ENCODE measurements around the gene SYMPK.
"Not testable (repeated sequence)": the region's sequence is repeated elsewhere in the genome, so short reads cannot be mapped to it uniquely, and the experiment has no call there.

SYMPK gene

DNA sequence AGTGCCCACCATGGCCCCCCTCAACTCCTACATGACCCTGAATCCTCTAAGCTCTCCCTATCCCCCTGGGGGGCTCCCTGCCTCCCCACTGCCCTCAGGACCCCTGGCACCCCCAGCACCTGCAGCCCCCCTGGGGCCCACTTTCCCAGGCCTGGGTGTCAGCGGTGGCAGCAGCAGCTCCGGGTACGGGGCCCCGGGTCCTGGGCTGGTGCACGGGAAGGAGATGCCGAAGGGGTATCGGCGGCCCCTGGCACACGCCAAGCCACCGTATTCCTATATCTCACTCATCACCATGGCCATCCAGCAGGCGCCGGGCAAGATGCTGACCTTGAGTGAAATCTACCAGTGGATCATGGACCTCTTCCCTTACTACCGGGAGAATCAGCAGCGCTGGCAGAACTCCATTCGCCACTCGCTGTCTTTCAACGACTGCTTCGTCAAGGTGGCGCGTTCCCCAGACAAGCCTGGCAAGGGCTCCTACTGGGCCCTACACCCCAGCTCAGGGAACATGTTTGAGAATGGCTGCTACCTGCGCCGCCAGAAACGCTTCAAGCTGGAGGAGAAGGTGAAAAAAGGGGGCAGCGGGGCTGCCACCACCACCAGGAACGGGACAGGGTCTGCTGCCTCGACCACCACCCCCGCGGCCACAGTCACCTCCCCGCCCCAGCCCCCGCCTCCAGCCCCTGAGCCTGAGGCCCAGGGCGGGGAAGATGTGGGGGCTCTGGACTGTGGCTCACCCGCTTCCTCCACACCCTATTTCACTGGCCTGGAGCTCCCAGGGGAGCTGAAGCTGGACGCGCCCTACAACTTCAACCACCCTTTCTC, 9.4 kb upstream of the SYMPK start:
- no peak overlapping the region for H3K4me3 ChIP-seq (ENCODE audit: low read depth, low read length)
- TF ChIP-seq CTCF (IDR thresholded peaks at IDR 0.05; ENCODE audit: low read depth, low read length) = no peak

GRCh38 chr19:45870798-45871197, 7.9 kb upstream of the SYMPK start:
- no peak overlapping the region for H3K4me3 ChIP-seq (ENCODE audit: low read depth, low read length)
- TF ChIP-seq CTCF (IDR thresholded peaks at IDR 0.05; ENCODE audit: low read depth, low read length) = no peak

DNA sequence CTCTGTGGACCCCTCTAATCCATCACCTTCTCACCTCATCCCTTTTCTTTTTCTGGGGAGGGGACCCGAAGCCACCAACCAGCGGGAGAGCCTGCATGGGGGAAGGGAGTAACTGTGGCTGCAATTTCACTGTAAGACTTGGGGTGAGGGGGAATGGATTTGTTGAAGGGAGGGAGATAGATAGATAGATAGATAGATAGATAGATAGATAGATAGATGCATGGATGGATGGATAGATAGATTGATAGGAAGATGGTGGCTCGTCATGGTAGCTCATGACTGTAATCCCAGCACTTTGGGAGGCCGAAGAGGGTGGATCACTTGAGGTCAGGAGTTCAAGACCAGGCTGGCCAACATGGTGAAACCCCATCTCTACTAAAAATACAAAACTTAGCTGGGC, 4.3 kb upstream of the SYMPK start:
- not testable (repeated sequence) for H3K4me3 ChIP-seq (ENCODE audit: low read depth, low read length)

GRCh38 chr19:45866400-45867176, 3.6 kb upstream of the SYMPK start:
- no peak overlapping the region for H3K4me3 ChIP-seq (ENCODE audit: low read depth, low read length)
- no peak for TF ChIP-seq CTCF (IDR thresholded peaks at IDR 0.05; ENCODE audit: low read depth, low read length)

- H3K4me3 ChIP-seq (ENCODE audit: low read depth, low read length) = no peak overlapping the region
Observed at GRCh38 chr19:45865269-45865948, 2.5 kb upstream of the SYMPK start.

DNA sequence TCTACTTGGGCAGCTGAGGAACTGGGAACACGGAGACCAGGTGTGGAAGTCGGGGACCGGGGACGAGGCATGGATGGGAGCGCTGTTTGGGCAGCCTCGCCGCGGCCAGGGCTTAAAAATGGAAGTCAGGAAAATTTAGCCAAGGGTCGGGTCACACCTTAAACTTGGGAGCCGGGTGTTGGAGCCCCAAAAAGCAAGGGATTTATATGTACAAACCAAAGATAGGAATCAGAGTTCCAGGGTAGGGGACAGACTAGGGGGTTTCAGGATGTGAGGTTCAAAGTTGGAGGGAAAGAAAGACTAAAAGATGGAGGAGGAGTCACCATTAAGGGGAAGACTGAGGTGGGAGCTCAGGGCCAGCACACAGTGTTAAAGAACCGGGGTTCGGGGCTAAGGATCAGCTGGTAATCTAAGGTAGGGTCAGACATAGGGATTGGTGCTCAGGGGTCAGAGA, 1.7 kb upstream of the SYMPK start:
- TF ChIP-seq CTCF (IDR thresholded peaks at IDR 0.05; ENCODE audit: low read depth, low read length) = no peak
- H3K4me3 ChIP-seq (ENCODE audit: low read depth, low read length) = no peak overlapping the region

More at GRCh38 chr19:45865269-45865948, 2.5 kb upstream of the SYMPK start:
- TF ChIP-seq CTCF (IDR thresholded peaks at IDR 0.05; ENCODE audit: low read depth, low read length) = no peak

DNA sequence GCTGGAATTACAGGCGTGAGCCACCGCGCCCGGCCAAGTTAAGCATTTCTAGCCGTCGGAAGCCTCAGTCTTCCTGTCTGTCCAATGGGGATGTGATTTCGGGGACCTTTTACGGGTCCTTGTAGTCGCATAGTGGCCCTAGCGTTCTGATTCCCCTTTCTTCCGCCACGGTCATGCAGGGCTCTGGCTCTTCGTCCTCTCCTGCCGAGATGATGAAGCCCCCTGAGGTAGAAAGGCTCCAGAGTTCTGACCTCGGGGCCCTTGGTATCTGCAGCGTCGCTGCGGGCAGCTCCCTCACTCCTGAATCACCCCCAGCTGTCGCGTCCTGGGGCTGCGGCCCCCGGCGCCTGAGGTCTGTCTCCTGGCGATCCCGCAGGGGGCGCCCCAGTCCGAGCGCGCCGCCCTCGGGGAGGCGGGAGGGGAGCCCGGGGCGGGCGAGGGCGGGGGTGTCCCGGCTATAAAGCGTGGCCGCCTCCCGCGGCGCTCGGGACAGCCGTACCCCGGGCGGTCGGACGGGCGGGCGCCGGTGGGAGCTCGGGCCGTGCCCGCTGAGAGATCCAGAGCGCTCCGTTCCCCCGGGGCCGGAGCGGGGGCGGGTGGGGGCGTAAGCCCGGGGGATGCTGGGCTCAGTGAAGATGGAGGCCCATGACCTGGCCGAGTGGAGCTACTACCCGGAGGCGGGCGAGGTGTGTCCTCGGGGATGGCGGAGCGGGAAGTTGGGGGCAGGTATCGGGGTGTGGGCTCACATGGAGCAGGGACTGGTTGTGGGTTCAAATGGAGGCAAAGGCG, 1.1 kb upstream of the SYMPK start, which contains the start of gene FOXA3:
Gene FOXA3, plus strand, starts transcription at position 487 of the 789 bp plus-strand sequence. Its CDS starts 131 bp downstream, at position 618.
- peak; percentile 43; the same call in 1 of the 2 replicates for TF ChIP-seq CTCF (IDR thresholded peaks at IDR 0.05; ENCODE audit: low read depth, low read length)

More for the DNA sequence above, 1.1 kb upstream of the SYMPK start, which contains the start of gene FOXA3:
- H3K4me3 ChIP-seq (ENCODE audit: low read depth, low read length) = peak within 1 kb of the TSS; percentile 34
